ENCODE data around the gene PCED1A.

Gene PCED1A

GRCh38 chr20:2880650-2881049, 40.2 kb upstream of the PCED1A start:
- no peak for DNase-seq (ENCODE audit: extremely low read depth, low read depth)
- no peak for TF ChIP-seq CTCF (IDR thresholded peaks at IDR 0.05; ENCODE audit: low read depth, low read length)

GRCh38 chr20:2879146-2879545, 38.7 kb upstream of the PCED1A start:
- peak; percentile 72 for DNase-seq (ENCODE audit: extremely low read depth, low read depth)
- no peak for TF ChIP-seq CTCF (IDR thresholded peaks at IDR 0.05; ENCODE audit: low read depth, low read length)

GRCh38 chr20:2878515-2878914, 38.1 kb upstream of the PCED1A start:
- DNase-seq (ENCODE audit: extremely low read depth, low read depth) = no peak
- no peak for TF ChIP-seq CTCF (IDR thresholded peaks at IDR 0.05; ENCODE audit: low read depth, low read length)

- no peak for DNase-seq (ENCODE audit: extremely low read depth, low read depth)
- no peak for TF ChIP-seq CTCF (IDR thresholded peaks at IDR 0.05; ENCODE audit: low read depth, low read length)
These were observed 35.3 kb upstream of the PCED1A start for GRCh38 chr20:2875690-2876203.

GRCh38 chr20:2874456-2874855, 34.0 kb upstream of the PCED1A start:
- no peak for DNase-seq (ENCODE audit: extremely low read depth, low read depth)
- no peak for TF ChIP-seq CTCF (IDR thresholded peaks at IDR 0.05; ENCODE audit: low read depth, low read length)

- DNase-seq (ENCODE audit: extremely low read depth, low read depth) = no peak
- no peak for TF ChIP-seq CTCF (IDR thresholded peaks at IDR 0.05; ENCODE audit: low read depth, low read length)
These were observed 33.2 kb upstream of the PCED1A start for GRCh38 chr20:2873747-2874041.

GRCh38 chr20:2873010-2873746, 32.7 kb upstream of the PCED1A start, which contains the start of gene PTPRA:
PTPRA (plus strand) TSS chr20:2873481; CDS start chr20:2964278, 90,797 bp downstream.
- TF ChIP-seq CTCF (IDR thresholded peaks at IDR 0.05; ENCODE audit: low read depth, low read length) = no peak
- peak; percentile 59 for DNase-seq (ENCODE audit: extremely low read depth, low read depth)

Data from AG09319 (cell line).